Measurements from ENCODE around the gene CCDC136.

Gene CCDC136

DNA sequence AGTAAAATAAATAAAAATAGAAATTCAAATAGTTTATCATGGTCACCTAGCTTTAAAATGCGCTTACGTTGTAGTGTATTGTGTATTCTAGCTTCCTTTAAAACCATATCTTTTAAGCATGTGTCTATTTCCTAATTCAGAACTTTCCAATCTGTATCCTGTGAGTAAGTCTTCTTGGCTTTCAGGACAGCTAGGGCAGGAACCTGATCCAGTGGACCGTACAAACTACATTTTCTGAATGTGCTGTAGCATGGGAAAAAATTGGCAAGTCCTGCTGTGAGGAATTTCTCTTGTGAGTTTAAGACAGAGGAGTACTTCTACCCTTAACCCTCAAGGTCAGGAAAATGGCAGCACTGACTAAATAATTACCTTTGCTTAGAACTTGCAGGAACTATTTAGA is 28.2 kb upstream of the CCDC136 start:
- Histone ChIP-seq H2BK5ac (ENCODE audit: low read depth, low read length, poor library complexity) (no peak overlapping the region), H3K27ac (ENCODE audit: low read depth, low read length) (no peak overlapping the region), H2BK12ac (ENCODE audit: low read length) (no peak overlapping the region), H3K27me3 (ENCODE audit: insufficient read depth, low read length) (no peaks in the 10 kb centered on the region), H2AK5ac (ENCODE audit: low read length) (no peak overlapping the region), H2AFZ (ENCODE audit: insufficient read depth, low read length, poor library complexity) (no peak overlapping the region), H2BK120ac (ENCODE audit: insufficient read depth, low read length, poor library complexity) (no peak overlapping the region), H3K79me2 (ENCODE audit: control insufficient read depth, insufficient read depth, low read length, poor library complexity) (no peaks in the 10 kb centered on the region), H3K14ac (ENCODE audit: low read length) (no peak overlapping the region), H4K91ac (ENCODE audit: low read depth, low read length) (no peak overlapping the region), H4K12ac (ENCODE audit: low read depth, low read length) (no peak overlapping the region), H3K4me2 (ENCODE audit: low read length) (no peak overlapping the region), H3K23ac (ENCODE audit: low read length) (no peak overlapping the region), H3K36me3 (ENCODE audit: control insufficient read depth in 1 of 2, insufficient read depth in 2 of 2, low read length in 2 of 2) (peaks cover 32 to 49% of the 10 kb centered on the region in 2 experiments), H3K9ac (ENCODE audit: low read length) (no peak overlapping the region), H3K18ac (ENCODE audit: low read length) (no peak overlapping the region), H3K4me3 (ENCODE audit: low read depth, low read length) (no peak overlapping the region), H3K79me1 (ENCODE audit: low read length) (no peaks in the 10 kb centered on the region), H4K8ac (ENCODE audit: low read depth, low read length) (no peak overlapping the region), H3K4me1 (ENCODE audit: control insufficient read depth in 1 of 2, insufficient read depth in 2 of 2, low read length in 2 of 2) (no peaks in the 10 kb centered on the region), H3K4ac (ENCODE audit: low read depth, low read length) (no peak overlapping the region), H3K9me3 (ENCODE audit: insufficient read depth, low read depth, low read length) (no peaks in the 10 kb centered on the region)
- peak in 1 of 2 donors; percentile 49 for DNase-seq
- no CpG with 5 or more reads among the region's 3 CpGs for WGBS (ENCODE audit: extremely low coverage, insufficient coverage, insufficient read length)

- Histone ChIP-seq H3K18ac (ENCODE audit: low read length) (no peak overlapping the region), H4K91ac (ENCODE audit: low read depth, low read length) (no peak overlapping the region), H2BK5ac (ENCODE audit: low read depth, low read length, poor library complexity) (no peak overlapping the region), H3K4ac (ENCODE audit: low read depth, low read length) (no peak overlapping the region), H3K9ac (ENCODE audit: low read length) (no peak overlapping the region), H3K79me1 (ENCODE audit: low read length) (no peaks in the 10 kb centered on the region), H3K36me3 (ENCODE audit: control insufficient read depth in 1 of 2, insufficient read depth in 2 of 2, low read length in 2 of 2) (peaks cover 26 to 52% of the 10 kb centered on the region in 2 experiments), H4K12ac (ENCODE audit: low read depth, low read length) (no peak overlapping the region), H3K4me1 (ENCODE audit: control insufficient read depth in 1 of 2, insufficient read depth in 2 of 2, low read length in 2 of 2) (no peaks in the 10 kb centered on the region), H4K8ac (ENCODE audit: low read depth, low read length) (no peak overlapping the region), H2BK12ac (ENCODE audit: low read length) (no peak overlapping the region), H3K27ac (ENCODE audit: low read depth, low read length) (no peak overlapping the region), H3K14ac (ENCODE audit: low read length) (no peak overlapping the region), H3K23ac (ENCODE audit: low read length) (no peak overlapping the region), H3K4me3 (ENCODE audit: low read depth, low read length) (no peak overlapping the region), H2AFZ (ENCODE audit: insufficient read depth, low read length, poor library complexity) (no peak overlapping the region), H2BK120ac (ENCODE audit: insufficient read depth, low read length, poor library complexity) (no peak overlapping the region), H3K4me2 (ENCODE audit: low read length) (no peak overlapping the region), H3K9me3 (ENCODE audit: insufficient read depth, low read depth, low read length) (no peaks in the 10 kb centered on the region), H2AK5ac (ENCODE audit: low read length) (no peak overlapping the region), H3K79me2 (ENCODE audit: control insufficient read depth, insufficient read depth, low read length, poor library complexity) (no peaks in the 10 kb centered on the region), H3K27me3 (ENCODE audit: insufficient read depth, low read length) (no peaks in the 10 kb centered on the region)
- WGBS (ENCODE audit: extremely low coverage, insufficient coverage, insufficient read length) = no CpG with 5 or more reads among the region's 6 CpGs
- no peak for DNase-seq
Measured at GRCh38 chr7:128767475-128768110, 24.2 kb upstream of the CCDC136 start.

GRCh38 chr7:128770233-128770632 is 21.5 kb upstream of the CCDC136 start:
- no peaks in the 10 kb centered on the region for H3K79me2 ChIP-seq (ENCODE audit: control insufficient read depth, insufficient read depth, low read length, poor library complexity)
- H3K9ac ChIP-seq (ENCODE audit: low read length) = no peak overlapping the region
- peaks cover 4% of the 10 kb centered on the region for H3K9me3 ChIP-seq (ENCODE audit: insufficient read depth, low read depth, low read length)
- DNase-seq = no peak
- H2AK5ac ChIP-seq (ENCODE audit: low read length) = no peak overlapping the region
- no peak overlapping the region for H2BK120ac ChIP-seq (ENCODE audit: insufficient read depth, low read length, poor library complexity)
- H3K36me3 ChIP-seq (ENCODE audit: control insufficient read depth in 1 of 2, insufficient read depth in 2 of 2, low read length in 2 of 2) = peaks cover 22 to 56% of the 10 kb centered on the region in 2 experiments
- H3K23ac ChIP-seq (ENCODE audit: low read length) = no peak overlapping the region
- H3K4me2 ChIP-seq (ENCODE audit: low read length) = no peak overlapping the region
- H3K14ac ChIP-seq (ENCODE audit: low read length) = no peak overlapping the region
- H3K4me1 ChIP-seq (ENCODE audit: control insufficient read depth in 1 of 2, insufficient read depth in 2 of 2, low read length in 2 of 2) = no peaks in the 10 kb centered on the region
- H3K27ac ChIP-seq (ENCODE audit: low read depth, low read length) = no peak overlapping the region
- H3K4me3 ChIP-seq (ENCODE audit: low read depth, low read length) = no peak overlapping the region
- no peak overlapping the region for H4K91ac ChIP-seq (ENCODE audit: low read depth, low read length)
- no peak overlapping the region for H2BK12ac ChIP-seq (ENCODE audit: low read length)
- no peak overlapping the region for H4K8ac ChIP-seq (ENCODE audit: low read depth, low read length)
- H3K18ac ChIP-seq (ENCODE audit: low read length) = no peak overlapping the region
- no peak overlapping the region for H4K12ac ChIP-seq (ENCODE audit: low read depth, low read length)
- no peaks in the 10 kb centered on the region for H3K27me3 ChIP-seq (ENCODE audit: insufficient read depth, low read length)
- H3K79me1 ChIP-seq (ENCODE audit: low read length) = no peaks in the 10 kb centered on the region
- no CpG with 5 or more reads among the region's 2 CpGs for WGBS (ENCODE audit: extremely low coverage, insufficient coverage, insufficient read length)
- no peak overlapping the region for H2BK5ac ChIP-seq (ENCODE audit: low read depth, low read length, poor library complexity)
- H2AFZ ChIP-seq (ENCODE audit: insufficient read depth, low read length, poor library complexity) = no peak overlapping the region
- no peak overlapping the region for H3K4ac ChIP-seq (ENCODE audit: low read depth, low read length)

DNA sequence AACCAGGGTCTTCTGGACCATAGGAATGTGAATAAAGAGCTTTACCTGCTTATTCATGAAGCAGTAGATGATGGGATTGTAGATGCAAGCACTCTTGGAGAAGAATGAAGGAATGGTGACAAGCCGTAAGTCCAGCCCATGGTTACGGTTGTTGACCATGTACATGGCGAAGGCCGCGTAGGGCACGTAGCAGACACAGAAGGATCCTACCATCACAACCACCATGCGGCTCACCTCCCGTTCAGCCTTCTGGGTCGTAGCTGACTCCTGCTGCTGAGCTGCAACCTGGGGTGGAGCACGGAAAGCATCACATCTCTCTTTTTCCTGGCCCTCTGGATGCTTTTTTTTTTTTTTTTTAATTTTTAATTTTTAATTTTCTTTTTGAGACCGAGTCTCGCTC is 18.2 kb upstream of the CCDC136 start:
- no peaks in the 10 kb centered on the region for H3K27me3 ChIP-seq (ENCODE audit: insufficient read depth, low read length)
- H3K36me3 ChIP-seq (ENCODE audit: control insufficient read depth in 1 of 2, insufficient read depth in 2 of 2, low read length in 2 of 2) = peaks cover 13 to 38% of the 10 kb centered on the region in 2 experiments
- H2BK120ac ChIP-seq (ENCODE audit: insufficient read depth, low read length, poor library complexity) = no peak overlapping the region
- no peak overlapping the region for H3K27ac ChIP-seq (ENCODE audit: low read depth, low read length)
- H2BK5ac ChIP-seq (ENCODE audit: low read depth, low read length, poor library complexity) = no peak overlapping the region
- H3K23ac ChIP-seq (ENCODE audit: low read length) = no peak overlapping the region
- H3K9ac ChIP-seq (ENCODE audit: low read length) = no peak overlapping the region
- H3K79me2 ChIP-seq (ENCODE audit: control insufficient read depth, insufficient read depth, low read length, poor library complexity) = no peaks in the 10 kb centered on the region
- no peak overlapping the region for H3K4ac ChIP-seq (ENCODE audit: low read depth, low read length)
- no peak overlapping the region for H3K18ac ChIP-seq (ENCODE audit: low read length)
- no peak overlapping the region for H3K4me2 ChIP-seq (ENCODE audit: low read length)
- H3K14ac ChIP-seq (ENCODE audit: low read length) = no peak overlapping the region
- no peak overlapping the region for H4K8ac ChIP-seq (ENCODE audit: low read depth, low read length)
- H4K12ac ChIP-seq (ENCODE audit: low read depth, low read length) = no peak overlapping the region
- H3K79me1 ChIP-seq (ENCODE audit: low read length) = no peaks in the 10 kb centered on the region
- no peak overlapping the region for H2AFZ ChIP-seq (ENCODE audit: insufficient read depth, low read length, poor library complexity)
- no peak overlapping the region for H2BK12ac ChIP-seq (ENCODE audit: low read length)
- H2AK5ac ChIP-seq (ENCODE audit: low read length) = no peak overlapping the region
- DNase-seq = no peak
- H4K91ac ChIP-seq (ENCODE audit: low read depth, low read length) = no peak overlapping the region
- no peak overlapping the region for H3K4me3 ChIP-seq (ENCODE audit: low read depth, low read length)
- peaks cover 6% of the 10 kb centered on the region for H3K9me3 ChIP-seq (ENCODE audit: insufficient read depth, low read depth, low read length)
- WGBS (ENCODE audit: extremely low coverage, insufficient coverage, insufficient read length) = no CpG with 5 or more reads among the region's 12 CpGs
- H3K4me1 ChIP-seq (ENCODE audit: control insufficient read depth in 1 of 2, insufficient read depth in 2 of 2, low read length in 2 of 2) = no peaks in the 10 kb centered on the region

All from trophoblast cell (in vitro differentiated cells and primary cell).